NCI-H748 treated with DMSO at 0.1 percent for 48 hours (cell line): ENCODE data around the gene BMP2K.
"Not testable (repeated sequence)": the region's sequence is repeated elsewhere in the genome, so short reads cannot be mapped to it uniquely, and the experiment has no call there.

Source experiments
- DNase-seq: peaks from one replicate; lab custom pipeline; 2025; lab: John Stamatoyannopoulos, UW

BMP2K gene

DNA sequence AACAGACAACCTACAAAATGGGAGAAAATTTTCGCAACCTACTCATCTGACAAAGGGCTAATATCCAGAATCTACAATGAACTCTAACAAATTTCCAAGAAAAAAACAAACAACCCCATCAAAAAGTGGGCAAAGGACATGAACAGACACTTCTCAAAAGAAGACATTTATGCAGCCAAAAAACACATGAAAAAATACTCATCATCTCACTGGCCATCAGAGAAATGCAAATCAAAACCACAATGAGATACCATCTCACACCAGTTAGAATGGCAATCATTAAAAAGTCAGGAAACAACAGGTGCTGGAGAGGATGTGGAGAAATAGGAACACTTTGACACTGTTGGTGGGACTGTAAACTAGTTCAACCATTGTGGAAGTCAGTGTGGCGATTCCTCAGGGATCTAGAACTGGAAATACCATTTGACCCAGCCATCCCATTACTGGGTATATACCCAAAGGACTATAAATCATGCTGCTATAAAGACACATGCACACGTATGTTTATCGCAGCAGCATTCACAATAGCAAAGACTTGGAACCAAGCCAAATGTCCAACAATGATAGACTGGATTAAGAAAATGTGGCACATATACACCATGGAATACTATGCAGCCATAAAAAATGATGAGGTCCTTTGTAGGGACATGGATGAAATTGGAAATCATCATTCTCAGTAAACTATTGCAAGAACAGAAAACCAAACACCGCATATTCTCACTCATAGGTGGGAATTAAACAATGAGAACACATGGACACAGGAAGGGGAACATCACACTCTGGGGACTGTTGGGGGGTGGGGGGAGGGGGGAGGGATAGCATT is 19.7 kb downstream of the BMP2K start:
- DNase-seq = not testable (repeated sequence)

DNA sequence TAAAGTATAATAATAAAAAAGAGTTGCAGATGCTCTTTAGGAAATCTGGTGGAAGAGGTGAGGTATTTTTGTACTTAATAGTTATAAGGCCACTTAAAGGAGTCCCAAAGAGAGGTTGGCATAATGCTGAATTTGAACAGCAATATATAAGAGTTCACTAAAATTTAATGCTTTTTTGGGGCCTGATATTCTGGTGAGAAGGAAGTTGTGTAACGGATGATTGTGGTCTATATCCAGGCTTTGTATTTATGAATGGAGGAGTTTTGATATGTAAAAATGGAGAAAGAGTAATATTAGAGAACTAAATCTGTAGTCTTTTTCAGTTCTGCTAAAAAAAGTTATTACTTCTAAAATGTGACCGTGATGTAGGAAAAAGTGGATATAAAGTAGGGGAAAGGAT is 20.4 kb downstream of the BMP2K start:
- no peak for DNase-seq

GRCh38 chr4:78797777-78798284 is 21.7 kb downstream of the BMP2K start:
- DNase-seq = no peak

DNA sequence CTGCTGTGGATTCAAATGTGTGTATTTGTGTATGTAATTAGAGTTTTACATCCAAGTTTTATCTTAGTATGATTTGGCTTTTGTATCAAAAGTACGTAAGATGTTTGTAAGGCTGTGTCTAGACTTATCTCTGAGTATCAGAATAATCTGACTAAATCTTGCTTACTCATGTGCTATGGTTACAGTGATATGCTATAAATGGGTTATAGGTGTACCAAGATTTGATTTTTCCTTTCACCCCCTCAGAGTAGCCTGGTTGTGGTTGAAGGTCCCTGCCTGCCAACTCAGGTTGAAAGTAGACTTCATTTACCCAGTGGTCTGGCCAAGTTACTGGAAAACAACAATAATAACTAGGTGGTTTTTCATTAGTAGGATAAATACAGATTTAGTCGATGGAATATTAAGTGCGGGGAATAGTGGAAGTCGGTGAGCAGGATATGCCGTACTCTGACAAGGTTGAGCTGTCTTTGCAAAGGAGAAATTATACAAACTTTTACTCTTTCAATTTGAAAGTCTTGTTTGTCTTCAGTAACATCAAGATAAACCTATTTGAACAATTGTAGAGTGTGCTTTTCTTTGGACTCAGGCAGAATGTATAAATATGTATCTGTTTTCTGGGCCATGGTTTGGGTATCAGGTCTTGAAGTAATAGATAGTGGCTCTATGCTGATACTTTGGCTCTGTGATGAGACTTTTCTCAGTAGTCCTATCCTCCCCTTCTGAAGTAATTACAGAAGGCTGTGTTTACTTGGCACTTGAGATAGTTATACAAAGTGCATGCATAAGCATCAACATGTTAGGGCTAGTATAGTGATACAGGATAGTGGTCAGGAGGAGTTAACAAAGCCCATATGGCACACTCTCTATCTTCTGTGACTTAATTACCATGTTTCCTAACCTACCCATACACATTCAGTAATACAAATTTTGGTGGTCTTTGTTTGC is 23.7 kb downstream of the BMP2K start:
- no peak for DNase-seq

GRCh38 chr4:78800965-78801364 is 24.8 kb downstream of the BMP2K start:
- no peak for DNase-seq

DNA sequence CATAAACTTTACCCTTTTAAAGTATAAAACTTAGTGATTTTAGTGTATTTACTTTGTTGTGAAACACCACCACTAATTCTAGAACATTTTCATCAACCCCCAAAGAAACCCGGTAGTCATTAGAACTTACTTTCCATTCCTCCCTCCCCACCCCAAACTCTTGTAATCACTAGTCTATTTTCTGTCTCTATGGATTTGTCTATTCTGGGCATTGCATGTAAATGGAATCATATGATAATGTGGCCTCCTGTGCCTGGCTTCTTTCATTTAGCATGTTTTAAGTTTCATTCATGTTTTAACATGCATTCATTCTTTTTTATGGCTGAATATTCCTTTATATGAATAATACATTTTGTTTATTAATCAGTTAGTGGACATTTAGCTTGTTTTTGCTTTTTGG is 27.8 kb downstream of the BMP2K start:
- DNase-seq = no peak

DNA sequence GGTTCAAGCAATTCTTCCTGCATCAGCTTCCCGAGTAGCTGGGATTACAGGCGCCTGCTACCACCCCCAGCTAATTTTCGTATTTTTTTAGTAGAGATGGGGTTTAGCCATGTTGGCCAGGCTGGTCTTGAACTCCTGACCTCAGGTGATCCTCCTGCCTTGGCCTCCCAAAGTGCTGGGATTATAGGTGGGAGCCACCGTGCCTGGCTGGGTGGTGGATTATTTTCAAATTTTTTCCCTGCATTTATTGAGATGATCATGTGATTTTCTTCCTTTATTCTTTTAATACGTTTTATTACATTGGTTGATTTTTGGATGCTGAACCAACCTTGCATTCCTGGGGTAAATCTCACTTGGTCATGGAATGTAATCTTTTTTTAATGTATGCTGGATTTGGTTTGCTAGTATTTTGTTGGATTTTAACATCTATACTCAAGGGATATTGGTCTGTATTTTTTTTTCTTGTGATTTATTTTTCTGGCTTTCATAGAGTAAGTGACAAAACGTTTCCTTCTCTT is 30.9 kb downstream of the BMP2K start:
- DNase-seq = no peak

- DNase-seq = no peak
Observed at GRCh38 chr4:78809295-78809694, 33.1 kb downstream of the BMP2K start.

DNA sequence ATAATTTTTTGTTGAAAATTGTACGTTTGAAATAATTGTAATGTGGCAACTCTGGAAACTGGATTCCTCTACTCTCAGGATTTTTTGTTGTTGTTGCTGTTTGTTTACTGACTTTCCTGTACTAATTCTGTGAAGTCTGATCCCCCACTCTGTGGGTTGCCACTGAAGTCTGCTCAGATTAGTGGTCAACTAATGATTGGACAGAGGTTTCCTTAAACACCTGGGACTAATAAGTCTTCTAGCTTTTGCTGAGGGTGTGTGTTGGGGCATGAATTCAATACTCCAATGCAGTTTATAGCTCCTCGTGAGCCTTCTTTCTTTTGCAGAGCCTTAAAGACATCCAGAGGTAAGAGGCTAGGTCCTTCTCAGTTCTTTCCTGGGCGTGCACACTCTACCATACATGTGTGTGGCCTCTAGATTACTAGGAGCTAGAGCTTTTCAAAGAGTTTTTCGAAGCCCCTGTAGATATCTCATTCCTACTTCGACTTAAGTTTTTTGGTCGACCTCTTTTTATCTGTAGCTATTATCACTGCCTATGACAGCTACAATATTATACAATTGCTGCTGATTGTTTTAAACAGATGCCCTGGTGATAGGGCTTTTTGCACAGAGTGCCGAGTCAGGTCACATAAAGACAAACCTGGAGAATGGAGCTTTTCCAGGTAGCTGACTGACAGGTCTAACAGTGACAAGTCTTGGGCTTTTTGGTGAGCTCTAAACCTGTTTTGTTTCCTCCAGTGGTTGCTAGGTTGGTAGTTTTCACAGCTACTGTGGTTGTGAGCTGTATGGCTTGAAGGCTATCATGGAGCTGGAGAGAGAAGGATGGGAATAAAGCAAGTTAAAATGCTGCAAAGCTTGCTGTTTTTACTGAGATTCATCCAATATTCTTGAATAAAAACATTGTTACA is 34.0 kb downstream of the BMP2K start:
- no peak for DNase-seq

- no peak for DNase-seq
Observed at GRCh38 chr4:78811034-78811433, 34.9 kb downstream of the BMP2K start.

DNA sequence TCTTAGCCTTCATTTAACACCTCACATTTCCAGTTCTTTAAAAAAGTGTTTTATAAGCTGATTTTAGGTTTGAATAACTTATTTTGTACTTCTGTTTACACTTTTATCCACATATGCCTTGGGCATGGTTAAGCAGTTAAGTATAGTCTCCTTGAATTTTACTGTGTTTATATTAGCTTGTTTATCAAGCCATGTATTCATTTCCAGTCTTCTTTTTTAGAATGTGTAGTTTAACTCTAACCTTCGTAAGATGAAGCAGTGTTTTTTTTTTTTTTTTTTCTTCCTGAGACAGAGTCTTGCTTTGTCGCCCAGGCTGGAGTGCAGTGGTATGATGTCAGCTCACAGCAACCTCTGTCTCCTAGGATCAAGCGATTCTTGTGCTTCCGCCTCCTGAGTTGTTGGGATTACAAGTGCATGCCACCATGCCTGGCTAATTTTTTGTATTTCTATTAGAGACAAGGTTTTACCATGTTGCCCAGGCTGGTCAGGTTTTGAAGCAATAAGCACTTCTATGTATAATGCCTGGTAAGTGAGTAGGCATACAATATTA is 42.5 kb downstream of the BMP2K start:
- DNase-seq = no peak

- DNase-seq = no peak
Observed at GRCh38 chr4:78824001-78824400, 47.9 kb downstream of the BMP2K start.

GRCh38 chr4:78827191-78827590 is 51.0 kb downstream of the BMP2K start:
- no peak for DNase-seq

GRCh38 chr4:78829296-78829695 is 53.1 kb downstream of the BMP2K start:
- DNase-seq = no peak

- DNase-seq = not testable (repeated sequence)
Observed at GRCh38 chr4:78839676-78840075, 63.5 kb downstream of the BMP2K start.

DNA sequence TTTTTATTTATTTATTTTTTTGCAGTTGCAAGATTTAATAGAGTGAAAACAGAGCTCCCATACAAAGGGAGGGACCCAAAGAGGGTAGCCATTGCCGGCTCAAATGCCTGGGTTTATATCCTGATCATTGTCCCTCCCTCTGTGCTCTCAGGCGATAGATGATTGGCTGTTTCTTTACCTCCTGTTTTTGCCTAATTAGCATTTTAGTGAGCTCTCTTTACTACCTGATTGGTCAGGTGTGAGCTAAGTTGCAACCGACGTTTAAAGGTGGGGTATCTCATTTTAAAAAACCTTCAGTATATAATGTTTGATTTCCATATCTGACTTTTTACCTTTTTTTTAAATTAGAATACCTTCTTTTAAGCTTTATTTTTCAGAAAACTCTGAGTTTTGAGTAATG is 64.1 kb downstream of the BMP2K start:
- DNase-seq = not testable (repeated sequence)

- DNase-seq = no peak
Observed at GRCh38 chr4:78845472-78845871, 69.3 kb downstream of the BMP2K start.

DNA sequence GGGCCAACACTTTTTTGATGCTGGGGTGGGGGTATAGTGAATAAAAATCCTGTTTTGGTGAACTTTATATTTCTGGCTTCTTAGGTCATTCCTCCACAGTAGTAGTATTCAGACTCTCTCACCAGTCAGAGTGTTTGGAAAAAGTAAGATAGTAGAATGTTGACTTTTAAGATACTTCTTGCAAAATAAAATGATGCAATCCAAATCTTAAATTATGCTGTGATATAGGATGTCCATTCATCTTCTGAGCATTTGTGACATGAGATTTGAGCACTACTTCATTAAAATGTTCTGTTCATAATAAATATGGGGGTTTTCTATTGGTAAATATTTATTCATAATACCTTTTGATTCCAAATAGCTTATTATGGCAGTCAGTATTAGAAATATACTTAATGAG is 70.1 kb downstream of the BMP2K start:
- no peak for DNase-seq

GRCh38 chr4:78862314-78862737 is 86.2 kb downstream of the BMP2K start:
- no peak for DNase-seq

- DNase-seq = no peak
Observed at GRCh38 chr4:78863254-78863869, 87.2 kb downstream of the BMP2K start.

GRCh38 chr4:78863991-78864390 is 87.8 kb downstream of the BMP2K start:
- no peak for DNase-seq
